Skeletal muscle tissue (tissue), 4 donors: Measurements from ENCODE around the gene SLC7A10. TPM values are rescaled to one million over a fixed set of nuclear protein-coding genes. Genes with fewer than 3 reads are reported as not detected.

Source experiments
- H3K27ac ChIP-seq: one replicate; pipeline ENCODE4 v1.7.0; 2013; ENCODE audit warnings: mild to moderate bottlenecking, low read depth, low read length, inconsistent platforms
- H3K27me3 ChIP-seq, 3 donors: one replicate each; pipeline ENCODE4 v1.7.0; 2013; ENCODE audit warnings: low read length in 3 of 3; ENCODE audit not compliant: control insufficient read depth in 3 of 3, insufficient read depth in 3 of 3
- H3K36me3 ChIP-seq, 3 donors: one replicate each; pipeline ENCODE4 v1.7.0; 2013; ENCODE audit warnings: low read length in 3 of 3; ENCODE audit not compliant: control insufficient read depth in 3 of 3, insufficient read depth in 3 of 3
- H3K4me1 ChIP-seq, 3 donors: one replicate each; pipeline ENCODE4 v1.7.0; 2013; ENCODE audit warnings: low read length in 3 of 3, mild to moderate bottlenecking in 3 of 3; ENCODE audit not compliant: control insufficient read depth in 3 of 3, insufficient read depth in 3 of 3
- H3K4me3 ChIP-seq, 3 donors: one replicate each; pipeline ENCODE4 v1.7.0; 2013; ENCODE audit warnings: low read length in 3 of 3
- H3K9ac ChIP-seq, 3 donors: one replicate each; pipeline ENCODE4 v1.7.0; 2013; ENCODE audit warnings: low read length in 3 of 3, mild to moderate bottlenecking in 3 of 3, moderate library complexity in 2 of 3, low read depth in 1 of 3
- H3K9me3 ChIP-seq, 3 donors: one replicate each; pipeline ENCODE4 v1.7.0; 2013; ENCODE audit warnings: low read length in 3 of 3; ENCODE audit not compliant: control insufficient read depth in 3 of 3
- total RNA-seq: library from RNA; depleted of rRNA; stranded (reverse); fragments of >200 nt; gene quantifications from one replicate; pipeline ENCODE4 v1.2.3, GENCODE V29; 2014
- donor health status: Osteomylitis.

The SLC7A10 gene
- total RNA-seq, 1 donor from 2014 or later = 9.4 TPM

GRCh38 chr19:33189453-33189852, 36.2 kb downstream of the SLC7A10 start:
- H3K4me1 ChIP-seq = peaks cover 0 to 4% (median under 1%) of the 10 kb centered on the region in 3 donors
- no peaks in the 10 kb centered on the region for H3K9me3 ChIP-seq
- H3K9ac ChIP-seq = no peak overlapping the region
- no peak overlapping the region for H3K27ac ChIP-seq
- H3K4me3 ChIP-seq = no peak overlapping the region
- H3K27me3 ChIP-seq = peaks cover 0 to 4% (median 0%) of the 10 kb centered on the region in 3 donors
- H3K36me3 ChIP-seq = no peaks in the 10 kb centered on the region

DNA sequence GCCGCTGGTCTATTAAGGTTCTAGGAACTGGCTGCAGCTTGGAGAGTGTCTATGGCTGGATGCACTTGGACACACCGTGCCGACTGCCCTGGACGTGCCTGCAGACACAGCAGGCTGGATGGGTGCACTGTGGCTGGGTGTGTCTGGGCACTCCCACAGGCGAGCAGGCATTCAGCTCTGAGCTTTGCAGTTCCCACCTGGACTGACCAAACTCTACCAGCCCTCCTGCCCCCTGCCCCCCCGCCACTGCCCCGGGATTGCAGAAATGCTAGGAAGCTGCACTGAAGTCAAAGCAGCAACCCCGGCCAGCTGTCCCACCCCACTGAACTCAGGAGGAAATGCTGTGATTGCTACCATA, 38.5 kb downstream of the SLC7A10 start:
- Histone ChIP-seq H3K36me3 (no peaks in the 10 kb centered on the region), H3K9ac (no peak overlapping the region), H3K9me3 (no peaks in the 10 kb centered on the region), H3K27me3 (peaks cover 0 to 4% (median 0%) of the 10 kb centered on the region in 3 donors), H3K4me3 (no peak overlapping the region), H3K27ac (no peak overlapping the region), H3K4me1 (peaks cover 4 to 6% (median 5%) of the 10 kb centered on the region in 3 donors)

DNA sequence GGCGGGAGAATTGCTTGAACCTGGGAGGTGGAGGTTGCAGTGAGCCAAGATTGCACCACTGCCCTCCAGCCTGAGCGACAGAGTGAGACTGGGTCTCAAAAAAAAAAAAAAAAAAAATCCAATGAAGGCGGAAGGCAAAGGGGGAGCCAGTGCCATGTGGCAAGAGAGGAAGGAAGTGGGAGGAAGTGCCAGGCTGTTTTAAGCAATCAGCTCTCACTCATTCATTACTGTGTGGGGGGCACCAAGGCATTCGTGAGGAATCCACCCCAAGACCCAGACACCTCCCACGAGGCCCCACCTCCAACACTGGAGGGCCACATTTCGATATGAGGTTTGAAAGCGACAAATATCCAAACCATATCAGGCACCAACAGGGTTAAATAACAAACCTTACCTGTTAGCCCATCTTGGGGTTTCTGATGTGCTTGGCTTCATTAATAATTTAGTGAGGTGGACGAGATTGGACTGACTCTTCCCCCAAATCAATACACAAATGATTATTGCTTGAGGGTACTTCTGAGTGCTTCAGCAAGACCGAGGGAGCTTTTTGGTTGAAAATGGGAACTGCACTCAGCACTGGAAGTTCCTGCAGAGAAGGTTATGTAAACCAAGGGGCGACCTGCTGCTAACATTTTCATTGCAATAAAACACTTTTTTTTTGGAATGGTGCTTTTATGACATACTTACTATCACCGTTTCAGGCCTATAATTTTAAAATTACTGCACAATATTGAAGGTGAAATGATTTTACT, 39.0 kb downstream of the SLC7A10 start:
- no peak overlapping the region for H3K4me3 ChIP-seq
- no peak overlapping the region for H3K27ac ChIP-seq
- H3K9ac ChIP-seq = no peak overlapping the region
- no peaks in the 10 kb centered on the region for H3K36me3 ChIP-seq
- peaks cover 0 to 4% (median 0%) of the 10 kb centered on the region in 3 donors for H3K27me3 ChIP-seq
- no peaks in the 10 kb centered on the region for H3K9me3 ChIP-seq
- peaks cover 4 to 6% (median 5%) of the 10 kb centered on the region in 3 donors for H3K4me1 ChIP-seq

DNA sequence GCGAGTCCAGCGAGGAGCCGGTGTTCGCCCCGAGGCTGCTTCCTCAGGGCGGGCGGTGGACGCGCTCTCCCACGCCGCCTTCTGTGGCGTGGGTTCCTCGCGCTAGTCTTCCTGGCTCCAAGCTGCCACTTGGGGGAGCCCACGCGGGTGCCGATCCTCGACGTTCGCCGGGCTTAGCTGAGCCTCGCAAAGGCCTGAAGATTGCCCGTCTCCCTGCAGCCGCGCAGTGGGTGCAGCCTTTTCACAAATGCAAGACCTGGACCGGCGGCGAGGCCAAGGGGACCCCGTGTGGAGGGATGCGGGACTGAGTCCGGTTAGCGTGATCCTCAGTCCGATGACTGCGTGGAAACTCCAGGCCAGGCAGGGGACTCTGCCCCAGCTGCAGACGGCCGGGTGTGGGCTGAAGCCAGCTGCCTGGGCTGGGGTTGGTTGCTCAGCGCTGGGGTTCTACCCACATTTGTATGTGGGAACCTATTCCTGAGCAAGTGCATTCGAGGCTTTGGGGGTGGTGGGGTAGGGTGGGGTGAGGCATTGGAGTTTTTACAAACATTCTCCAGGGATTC, 48.2 kb downstream of the SLC7A10 start:
- no peaks in the 10 kb centered on the region for H3K27me3 ChIP-seq
- peak overlapping the region; percentile 87 for H3K27ac ChIP-seq
- H3K36me3 ChIP-seq = no peaks in the 10 kb centered on the region
- H3K4me3 ChIP-seq = peak overlapping the region; percentile 83 to 91 (median 84)
- no peaks in the 10 kb centered on the region for H3K9me3 ChIP-seq
- peak overlapping the region; percentile 63 to 85 (median 75) for H3K9ac ChIP-seq
- peaks cover 21 to 41% (median 31%) of the 10 kb centered on the region in 3 donors for H3K4me1 ChIP-seq

DNA sequence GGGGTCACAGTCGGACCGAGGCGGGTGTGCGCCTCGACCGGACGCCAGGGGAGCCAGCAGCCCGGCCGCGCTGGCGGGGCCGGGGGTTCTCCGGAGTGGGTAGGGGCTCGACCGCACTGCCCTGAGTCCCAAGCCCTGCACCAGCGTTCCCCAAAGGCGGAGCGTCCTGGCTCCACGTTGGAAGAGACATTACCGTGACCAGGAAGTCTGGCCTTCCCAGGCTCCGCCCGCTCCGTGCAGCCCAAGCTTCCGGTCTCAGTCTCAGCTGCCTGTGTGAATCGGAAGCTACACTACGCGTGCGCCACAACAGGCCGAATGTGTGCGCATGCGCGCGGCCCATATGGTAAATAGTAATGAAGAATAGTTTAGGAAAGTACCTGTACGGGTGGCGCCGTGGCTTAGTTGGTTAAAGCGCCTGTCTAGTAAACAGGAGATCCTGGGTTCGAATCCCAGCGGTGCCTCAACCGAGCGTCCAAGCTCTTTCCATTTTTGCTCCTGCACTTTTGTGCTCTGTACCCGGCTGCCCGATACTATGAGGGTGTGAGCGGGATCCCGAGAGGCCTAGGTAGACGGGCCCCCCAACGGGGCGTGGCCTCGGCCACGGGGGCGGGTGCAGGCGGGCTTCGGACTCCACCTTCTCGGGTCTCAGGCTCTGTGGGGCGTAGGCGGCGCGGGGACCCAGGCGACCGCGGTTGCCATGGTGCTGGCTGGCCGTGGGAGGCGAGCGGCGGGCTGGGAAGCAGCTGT, 48.8 kb downstream of the SLC7A10 start:
- Histone ChIP-seq H3K36me3 (no peaks in the 10 kb centered on the region), H3K4me1 (peaks cover 21 to 41% (median 31%) of the 10 kb centered on the region in 3 donors), H3K4me3 (peak overlapping the region; percentile 84 to 95 (median 91)), H3K27me3 (no peaks in the 10 kb centered on the region), H3K27ac (peak overlapping the region; percentile 87), H3K9me3 (no peaks in the 10 kb centered on the region), H3K9ac (peak overlapping the region; percentile 88 to 97 (median 97))

- H3K9me3 ChIP-seq = no peaks in the 10 kb centered on the region
- H3K36me3 ChIP-seq = no peaks in the 10 kb centered on the region
- H3K27me3 ChIP-seq = no peaks in the 10 kb centered on the region
- peak overlapping the region; percentile 87 for H3K27ac ChIP-seq
- H3K4me1 ChIP-seq = peaks cover 21 to 41% (median 31%) of the 10 kb centered on the region in 3 donors
- peak overlapping the region; percentile 88 to 97 (median 97) for H3K9ac ChIP-seq
- peak overlapping the region; percentile 84 to 95 (median 91) for H3K4me3 ChIP-seq
Observed at GRCh38 chr19:33175886-33176669, 49.6 kb downstream of the SLC7A10 start.

GRCh38 chr19:33175156-33175782, 50.4 kb downstream of the SLC7A10 start:
- H3K9ac ChIP-seq = peak overlapping the region; percentile 88 to 97 (median 97)
- peak overlapping the region; percentile 84 to 95 (median 91) for H3K4me3 ChIP-seq
- no peaks in the 10 kb centered on the region for H3K36me3 ChIP-seq
- no peaks in the 10 kb centered on the region for H3K9me3 ChIP-seq
- H3K4me1 ChIP-seq = peaks cover 21 to 41% (median 31%) of the 10 kb centered on the region in 3 donors
- no peak overlapping the region for H3K27ac ChIP-seq
- H3K27me3 ChIP-seq = no peaks in the 10 kb centered on the region

DNA sequence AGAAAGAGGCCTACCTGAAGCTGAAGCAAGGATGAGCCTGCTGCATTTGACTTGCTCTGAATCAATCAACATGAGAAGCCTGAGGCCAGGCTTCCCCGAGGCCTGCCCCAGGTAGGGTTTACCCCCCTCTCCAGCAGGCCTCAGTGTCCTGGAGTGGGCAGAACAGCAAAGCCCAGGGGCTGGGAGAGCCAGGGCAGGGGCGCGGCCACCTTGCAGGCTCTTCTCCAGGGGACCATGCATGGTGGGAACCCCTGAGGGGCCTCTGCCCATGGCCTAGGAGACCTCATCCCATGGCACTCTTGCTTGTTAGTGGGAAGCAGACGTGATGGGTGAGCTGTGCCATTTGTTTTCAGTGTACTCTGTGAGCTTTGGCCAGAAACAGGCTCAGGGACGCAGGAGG, 51.5 kb downstream of the SLC7A10 start:
- Histone ChIP-seq H3K27ac (no peak overlapping the region), H3K4me3 (no peak overlapping the region), H3K27me3 (no peaks in the 10 kb centered on the region), H3K36me3 (no peaks in the 10 kb centered on the region), H3K4me1 (peaks cover 21 to 41% (median 31%) of the 10 kb centered on the region in 3 donors), H3K9ac (peak overlapping the region in 1 of 3 donors; percentile 16), H3K9me3 (no peaks in the 10 kb centered on the region)

DNA sequence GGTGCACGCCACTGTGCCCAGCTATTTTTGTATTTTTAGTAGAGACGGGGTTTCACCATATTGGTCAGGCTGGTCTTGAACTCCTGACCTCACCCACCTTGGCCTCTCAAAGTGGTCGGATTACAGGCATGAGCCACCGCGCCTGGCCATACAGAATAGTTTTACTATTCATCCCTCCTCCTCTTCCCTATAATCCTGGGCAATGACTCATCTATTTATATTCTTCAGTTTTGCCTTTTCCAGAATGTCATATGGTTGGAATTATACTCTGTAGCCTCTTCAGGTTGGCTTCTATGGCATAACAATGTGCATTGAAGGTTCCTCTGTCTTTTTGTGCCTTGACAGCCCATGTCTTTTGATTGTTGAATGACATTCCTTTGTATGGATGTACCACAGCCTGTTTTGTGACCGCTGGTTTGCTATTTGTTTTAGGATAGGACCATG, 53.7 kb downstream of the SLC7A10 start:
- H3K9ac ChIP-seq = no peak overlapping the region
- H3K4me3 ChIP-seq = no peak overlapping the region
- H3K36me3 ChIP-seq = no peaks in the 10 kb centered on the region
- no peaks in the 10 kb centered on the region for H3K27me3 ChIP-seq
- H3K9me3 ChIP-seq = peaks cover 0 to 3% (median 0%) of the 10 kb centered on the region in 3 donors
- peaks cover 13 to 31% (median 20%) of the 10 kb centered on the region in 3 donors for H3K4me1 ChIP-seq
- H3K27ac ChIP-seq = no peak overlapping the region
